Measurements from ENCODE around the gene CAPZB. TPM values are rescaled to one million over a fixed set of nuclear protein-coding genes. Genes with fewer than 3 reads are reported as not detected.
"Not testable (repeated sequence)": the region's sequence is repeated elsewhere in the genome, so short reads cannot be mapped to it uniquely, and the experiment has no call there.

CAPZB gene
- total RNA-seq, 1 donor from 2014 or later, result 403 TPM

DNA sequence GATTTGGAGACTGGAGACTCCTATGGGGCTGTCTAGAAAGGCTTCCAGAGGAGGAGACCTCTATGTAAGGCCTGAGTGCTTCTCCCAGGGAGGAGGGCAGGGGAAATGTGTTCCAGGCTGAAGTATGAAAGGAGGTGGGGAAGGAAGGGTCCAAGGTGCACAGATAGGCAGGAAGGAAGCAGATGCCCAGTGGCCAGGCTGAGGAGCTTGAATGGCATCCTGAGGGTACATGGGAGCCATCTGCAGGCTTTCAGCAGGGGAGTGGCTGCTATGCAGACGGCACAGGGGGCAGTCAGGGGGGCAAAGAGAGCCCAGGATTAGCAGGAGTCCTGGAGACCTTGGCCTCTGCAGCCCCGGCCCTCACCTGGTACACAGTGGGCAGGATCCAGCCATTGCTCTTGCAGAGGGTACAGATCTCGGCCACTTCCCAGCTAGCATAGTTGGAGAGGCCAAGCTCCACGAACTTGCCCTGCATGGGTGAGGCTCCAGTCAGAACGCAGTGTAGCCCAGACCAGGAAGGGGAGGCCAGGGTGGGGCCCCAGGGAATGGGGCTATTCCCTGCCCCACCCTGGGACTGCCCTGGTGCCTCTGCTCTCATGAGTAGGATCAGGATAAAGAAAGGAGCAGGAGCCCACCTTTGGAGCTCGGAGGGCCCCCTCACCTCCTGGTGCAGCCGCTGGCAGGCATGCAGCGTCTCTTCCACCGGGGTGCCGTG is 177.4 kb downstream of the CAPZB start:
- no peaks in the 10 kb centered on the region for H3K27me3 Mint-ChIP-seq (ENCODE audit: unreplicated experiment)
- H3K36me3 Mint-ChIP-seq (ENCODE audit: unreplicated experiment), result peaks cover 48% of the 10 kb centered on the region
- H3K4me3 Mint-ChIP-seq (ENCODE audit: unreplicated experiment), result no peak overlapping the region
- DNase-seq (ENCODE audit: extremely low spot score, unreplicated experiment), result no peak
- peaks cover 23% of the 10 kb centered on the region for H3K4me1 Mint-ChIP-seq (ENCODE audit: unreplicated experiment)
- H3K9me3 Mint-ChIP-seq (ENCODE audit: unreplicated experiment), result no peaks in the 10 kb centered on the region
- H3K27ac Mint-ChIP-seq (ENCODE audit: unreplicated experiment), result no peak overlapping the region
- TF ChIP-seq, protein P1, sequence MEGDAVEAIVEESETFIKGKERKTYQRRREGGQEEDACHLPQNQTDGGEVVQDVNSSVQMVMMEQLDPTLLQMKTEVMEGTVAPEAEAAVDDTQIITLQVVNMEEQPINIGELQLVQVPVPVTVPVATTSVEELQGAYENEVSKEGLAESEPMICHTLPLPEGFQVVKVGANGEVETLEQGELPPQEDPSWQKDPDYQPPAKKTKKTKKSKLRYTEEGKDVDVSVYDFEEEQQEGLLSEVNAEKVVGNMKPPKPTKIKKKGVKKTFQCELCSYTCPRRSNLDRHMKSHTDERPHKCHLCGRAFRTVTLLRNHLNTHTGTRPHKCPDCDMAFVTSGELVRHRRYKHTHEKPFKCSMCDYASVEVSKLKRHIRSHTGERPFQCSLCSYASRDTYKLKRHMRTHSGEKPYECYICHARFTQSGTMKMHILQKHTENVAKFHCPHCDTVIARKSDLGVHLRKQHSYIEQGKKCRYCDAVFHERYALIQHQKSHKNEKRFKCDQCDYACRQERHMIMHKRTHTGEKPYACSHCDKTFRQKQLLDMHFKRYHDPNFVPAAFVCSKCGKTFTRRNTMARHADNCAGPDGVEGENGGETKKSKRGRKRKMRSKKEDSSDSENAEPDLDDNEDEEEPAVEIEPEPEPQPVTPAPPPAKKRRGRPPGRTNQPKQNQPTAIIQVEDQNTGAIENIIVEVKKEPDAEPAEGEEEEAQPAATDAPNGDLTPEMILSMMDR (IDR thresholded peaks at IDR 0.05), result no peak

DNA sequence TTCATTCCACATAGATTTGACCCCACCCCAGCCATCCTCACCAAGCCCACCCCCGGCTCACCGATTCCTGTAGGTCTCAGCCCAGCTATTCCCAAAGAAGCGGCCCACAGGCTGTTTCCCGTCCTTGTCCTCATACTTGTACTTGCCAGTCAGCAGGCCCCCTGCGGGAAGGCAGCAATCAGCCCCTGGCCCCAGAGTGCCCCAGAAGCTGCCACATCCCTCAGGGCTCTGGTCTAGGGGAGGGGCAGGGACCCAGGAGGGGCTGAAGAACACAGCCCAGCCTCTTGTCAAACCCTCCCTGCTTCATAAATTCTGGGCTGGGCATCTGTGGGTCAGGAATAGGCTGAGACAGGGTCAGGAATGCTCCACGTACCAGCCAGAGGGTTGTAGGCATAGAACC is 178.4 kb downstream of the CAPZB start:
- Mint-ChIP-seq H3K9me3 (ENCODE audit: unreplicated experiment) (no peaks in the 10 kb centered on the region), H3K4me3 (ENCODE audit: unreplicated experiment) (no peak overlapping the region), H3K27ac (ENCODE audit: unreplicated experiment) (no peak overlapping the region), H3K36me3 (ENCODE audit: unreplicated experiment) (peaks cover 54% of the 10 kb centered on the region), H3K4me1 (ENCODE audit: unreplicated experiment) (peaks cover 22% of the 10 kb centered on the region), H3K27me3 (ENCODE audit: unreplicated experiment) (no peaks in the 10 kb centered on the region)
- no peak for DNase-seq (ENCODE audit: extremely low spot score, unreplicated experiment)
- TF ChIP-seq, protein P1 (IDR thresholded peaks at IDR 0.05), result no peak

DNA sequence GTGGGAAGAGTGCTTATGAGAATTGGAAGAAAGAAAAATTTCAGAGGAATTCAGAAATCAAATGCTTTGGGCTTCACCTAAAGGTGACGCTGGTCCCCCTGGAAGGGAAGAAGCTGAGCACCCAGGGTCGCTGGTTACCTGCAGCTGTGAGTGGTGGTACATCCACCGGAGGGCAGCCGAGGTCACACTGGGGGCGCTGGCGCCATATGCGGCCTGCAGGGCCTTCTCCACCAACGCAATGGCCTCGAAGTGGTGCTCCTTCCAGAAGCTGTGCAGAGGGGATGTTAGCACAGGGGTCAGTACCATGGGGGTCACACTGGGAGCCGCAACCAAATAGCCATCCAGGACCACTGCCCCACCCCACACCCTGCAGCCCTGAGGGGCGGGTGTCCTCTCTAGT is 179.5 kb downstream of the CAPZB start:
- no peaks in the 10 kb centered on the region for H3K9me3 Mint-ChIP-seq (ENCODE audit: unreplicated experiment)

DNA sequence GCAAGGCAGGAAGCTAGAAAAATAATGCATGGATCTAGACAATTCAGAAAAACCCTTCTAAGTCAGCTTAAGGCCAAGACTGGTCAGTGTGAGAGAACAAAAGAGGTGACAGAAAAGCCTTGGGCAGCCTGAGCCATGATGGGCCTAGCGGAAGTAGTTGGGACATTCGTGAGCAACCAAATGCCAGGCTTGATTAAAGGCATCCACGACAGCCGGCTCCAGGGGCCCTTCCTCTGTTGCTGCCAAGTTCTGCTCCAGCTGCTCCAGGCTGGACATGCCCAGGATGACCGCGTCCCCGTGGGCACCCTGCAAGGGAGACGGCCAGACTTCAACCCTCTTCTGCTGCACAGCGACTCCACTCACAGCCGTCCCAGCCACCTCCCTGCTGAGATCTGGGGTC is 181.3 kb downstream of the CAPZB start:
- not testable (repeated sequence) for H3K4me3 Mint-ChIP-seq (ENCODE audit: unreplicated experiment); DNase-seq (ENCODE audit: extremely low spot score, unreplicated experiment); H3K27ac Mint-ChIP-seq (ENCODE audit: unreplicated experiment); H3K4me1 Mint-ChIP-seq (ENCODE audit: unreplicated experiment); H3K9me3 Mint-ChIP-seq (ENCODE audit: unreplicated experiment); H3K27me3 Mint-ChIP-seq (ENCODE audit: unreplicated experiment)
- peaks cover 58% of the 10 kb centered on the region for H3K36me3 Mint-ChIP-seq (ENCODE audit: unreplicated experiment)

More for the DNA sequence above, 179.5 kb downstream of the CAPZB start:
- peaks cover 54% of the 10 kb centered on the region for H3K36me3 Mint-ChIP-seq (ENCODE audit: unreplicated experiment)
- no peak for DNase-seq (ENCODE audit: extremely low spot score, unreplicated experiment)
- no peaks in the 10 kb centered on the region for H3K27me3 Mint-ChIP-seq (ENCODE audit: unreplicated experiment)
- no peak overlapping the region for H3K27ac Mint-ChIP-seq (ENCODE audit: unreplicated experiment)
- H3K4me3 Mint-ChIP-seq (ENCODE audit: unreplicated experiment), result no peak overlapping the region
- TF ChIP-seq, protein P1 (IDR thresholded peaks at IDR 0.05), result no peak
- H3K4me1 Mint-ChIP-seq (ENCODE audit: unreplicated experiment), result peaks cover 16% of the 10 kb centered on the region

DNA sequence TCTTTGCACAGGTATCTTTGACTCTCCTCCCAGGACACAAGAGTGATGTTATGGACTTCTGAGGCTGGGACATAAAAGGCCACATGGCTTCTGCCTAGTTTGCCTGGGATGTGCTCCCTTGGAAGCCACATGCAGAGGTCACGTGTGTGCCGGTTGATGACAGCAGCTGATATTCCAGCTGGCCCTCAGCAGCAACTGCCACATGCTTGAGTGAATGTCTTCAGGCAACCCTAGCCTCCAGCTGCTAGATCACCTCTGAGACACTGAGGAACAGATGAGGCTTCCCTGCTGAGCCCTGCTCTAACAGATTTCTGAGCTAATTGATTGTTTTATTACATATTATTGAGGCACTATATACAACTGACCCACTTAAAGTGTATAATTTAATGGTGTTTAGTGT is 185.1 kb downstream of the CAPZB start:
- Mint-ChIP-seq H3K4me3 (ENCODE audit: unreplicated experiment) (no peak overlapping the region), H3K36me3 (ENCODE audit: unreplicated experiment) (peaks cover 35% of the 10 kb centered on the region), H3K4me1 (ENCODE audit: unreplicated experiment) (no peaks in the 10 kb centered on the region), H3K9me3 (ENCODE audit: unreplicated experiment) (peaks cover 6% of the 10 kb centered on the region), H3K27ac (ENCODE audit: unreplicated experiment) (no peak overlapping the region), H3K27me3 (ENCODE audit: unreplicated experiment) (no peaks in the 10 kb centered on the region)
- DNase-seq (ENCODE audit: extremely low spot score, unreplicated experiment), result no peak
- TF ChIP-seq, protein P1 (IDR thresholded peaks at IDR 0.05), result no peak

Measured in osteocyte (in vitro differentiated cells).